ENCODE measurements around the gene PPAN. TPM values are rescaled to one million over a fixed set of nuclear protein-coding genes. Genes with fewer than 3 reads are reported as not detected.
A peak's percentile ranks its signal among the peaks of the same experiment; 100 is the strongest.

PPAN gene
- total RNA-seq, 4 donors from 2014 or later, result 11.7 to 147 (median 24.7) TPM

GRCh38 chr19:10102787-10103236, 3.4 kb upstream of the PPAN start:
- peaks cover 0 to 4% (median 0%) of the 10 kb centered on the region in 3 donors for H3K36me3 ChIP-seq
- H3K27ac ChIP-seq, result peak overlapping the region; percentile 73 to 94 (median 80)
- H3K4me1 ChIP-seq, result peaks cover 0 to 39% (median 23%) of the 10 kb centered on the region in 4 donors
- peak overlapping the region in 1 of 4 donors; percentile 16 for H3K4me3 ChIP-seq
- no peaks in the 10 kb centered on the region for H3K9me3 ChIP-seq
- DNase-seq, result peak in 2 of 3 donors; percentile 74 to 77
- H3K27me3 ChIP-seq, result no peaks in the 10 kb centered on the region
- TF ChIP-seq POLR2A (IDR thresholded peaks at IDR 0.05) (no peak), CTCF (IDR thresholded peaks at IDR 0.05) (no peak)

GRCh38 chr19:10104130-10104513, 2.0 kb upstream of the PPAN start:
- no peaks in the 10 kb centered on the region for H3K9me3 ChIP-seq
- H3K4me3 ChIP-seq, result no peak overlapping the region
- peaks cover 0 to 43% (median 24%) of the 10 kb centered on the region in 4 donors for H3K4me1 ChIP-seq
- TF ChIP-seq POLR2A (IDR thresholded peaks at IDR 0.05), result no peak
- no peak for TF ChIP-seq CTCF (IDR thresholded peaks at IDR 0.05)
- no peaks in the 10 kb centered on the region for H3K27me3 ChIP-seq
- DNase-seq, result no peak
- peak overlapping the region; percentile 84 to 94 (median 88) for H3K27ac ChIP-seq
- peaks cover 0 to 17% (median 0%) of the 10 kb centered on the region in 3 donors for H3K36me3 ChIP-seq

GRCh38 chr19:10104665-10105508, 1.3 kb upstream of the PPAN start:
- no peak overlapping the region for H3K4me3 ChIP-seq
- H3K36me3 ChIP-seq, result peaks cover 0 to 25% (median 0%) of the 10 kb centered on the region in 3 donors
- peaks cover 0 to 43% (median 24%) of the 10 kb centered on the region in 4 donors for H3K4me1 ChIP-seq
- TF ChIP-seq POLR2A (IDR thresholded peaks at IDR 0.05), result peak in 1 of 2 donors; percentile 24
- no peak for TF ChIP-seq CTCF (IDR thresholded peaks at IDR 0.05)
- H3K9me3 ChIP-seq, result no peaks in the 10 kb centered on the region
- H3K27ac ChIP-seq, result peak overlapping the region; percentile 84 to 94 (median 88)
- DNase-seq, result peak in 2 of 3 donors; percentile 86 to 92
- no peaks in the 10 kb centered on the region for H3K27me3 ChIP-seq

GRCh38 chr19:10105509-10106099, 558 bp upstream of the PPAN start:
- peak overlapping the region; percentile 84 to 92 (median 88) for H3K27ac ChIP-seq
- H3K9me3 ChIP-seq, result no peaks in the 10 kb centered on the region
- peaks cover 0 to 48% (median 24%) of the 10 kb centered on the region in 4 donors for H3K4me1 ChIP-seq
- DNase-seq, result peak in 2 of 3 donors; percentile 44 to 70
- peaks cover 0 to 32% (median 0%) of the 10 kb centered on the region in 3 donors for H3K36me3 ChIP-seq
- H3K4me3 ChIP-seq, result peak overlapping the region; percentile 72 to 86 (median 80)
- H3K27me3 ChIP-seq, result no peaks in the 10 kb centered on the region
- no peak for TF ChIP-seq CTCF (IDR thresholded peaks at IDR 0.05)
- TF ChIP-seq POLR2A (IDR thresholded peaks at IDR 0.05), result no peak

GRCh38 chr19:10107254-10107653, 1.1 kb downstream of the PPAN start:
- Histone ChIP-seq H3K27me3 (no peaks in the 10 kb centered on the region), H3K36me3 (peaks cover 0 to 42% (median 0%) of the 10 kb centered on the region in 3 donors), H3K27ac (peak overlapping the region in 1 of 4 donors; percentile 91), H3K9me3 (no peaks in the 10 kb centered on the region), H3K4me3 (peak overlapping the region; percentile 72 to 86 (median 80)), H3K4me1 (peaks cover 0 to 55% (median 24%) of the 10 kb centered on the region in 4 donors)
- TF ChIP-seq POLR2A (IDR thresholded peaks at IDR 0.05), result no peak
- TF ChIP-seq CTCF (IDR thresholded peaks at IDR 0.05), result no peak
- no peak for DNase-seq

Measured in Peyer's patch (tissue), 4 donors.